ENCODE data around the gene FBXO34.

Gene FBXO34

GRCh38 chr14:55384536-55384935 is 113.3 kb downstream of the FBXO34 start:
- DNase-seq, result no peak

- no peak for DNase-seq
Observed at GRCh38 chr14:55386037-55386808, 115.0 kb downstream of the FBXO34 start.

- no peak for DNase-seq
Observed at GRCh38 chr14:55387121-55387520, 115.9 kb downstream of the FBXO34 start.

GRCh38 chr14:55388160-55388559 is 116.9 kb downstream of the FBXO34 start:
- no peak for DNase-seq

- no peak for DNase-seq
Observed at GRCh38 chr14:55389330-55389729, 118.1 kb downstream of the FBXO34 start.

- no peak for DNase-seq
Observed at GRCh38 chr14:55398679-55399078, 127.5 kb downstream of the FBXO34 start.

- no peak for DNase-seq
Observed at GRCh38 chr14:55399183-55399582, 128.0 kb downstream of the FBXO34 start.

- DNase-seq, result no peak
Observed at GRCh38 chr14:55399852-55400251, 128.6 kb downstream of the FBXO34 start.

GRCh38 chr14:55401751-55402150 is 130.5 kb downstream of the FBXO34 start:
- no peak for DNase-seq
